Lower leg skin (tissue), 3 donors: ENCODE measurements around the gene ELOVL4.

Source experiments
- CTCF ChIP-seq, 3 donors: fragments of 450-650 bp; IDR thresholded peaks; one replicate each; pipeline ENCODE4 v1.5.1; 2016; ENCODE audit warnings: antibody characterized with exemption in 3 of 3, mild to moderate bottlenecking in 3 of 3, moderate library complexity in 2 of 3
- POLR2A ChIP-seq, 2 donors: fragments of 450-650 bp; IDR thresholded peaks; one replicate each; pipeline ENCODE4 v1.6.1; 2016 to 2017; ENCODE audit warnings: antibody characterized with exemption in 2 of 2, mild to moderate bottlenecking in 1 of 2, moderate library complexity in 1 of 2

DNA sequence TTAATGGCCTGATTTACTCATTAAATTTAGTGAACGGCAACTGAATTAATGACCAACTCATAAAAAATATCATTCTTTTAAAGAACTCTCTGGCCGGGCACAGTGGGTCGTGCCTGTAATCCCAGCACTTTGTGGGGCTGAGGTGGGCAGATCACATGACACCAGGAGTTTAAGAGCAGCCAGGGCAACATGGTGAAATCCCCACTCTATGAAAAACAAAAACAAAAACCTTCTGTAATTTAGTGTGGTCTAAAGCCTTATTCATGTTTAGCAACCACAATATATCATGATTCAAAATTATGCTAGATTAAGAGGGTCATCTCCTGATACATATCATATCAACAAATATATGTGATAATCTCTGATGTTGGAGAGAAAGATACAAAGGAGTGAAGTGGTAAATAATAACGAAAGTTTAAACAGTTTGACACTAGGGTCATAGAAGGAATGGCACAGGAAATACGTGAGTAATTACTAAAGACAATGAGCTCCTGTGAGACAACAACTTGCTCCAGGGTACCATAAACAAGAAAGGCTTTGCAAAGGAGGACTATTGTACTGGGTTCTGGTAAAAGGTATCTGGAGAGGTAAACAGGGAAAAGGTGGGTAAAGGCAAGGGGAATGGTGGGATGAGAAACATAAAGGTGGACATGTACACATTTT, 5.7 kb downstream of the ELOVL4 start:
- TF ChIP-seq POLR2A (IDR thresholded peaks at IDR 0.05) (no peak), CTCF (IDR thresholded peaks at IDR 0.05) (no peak)
